B cell (primary cell): ENCODE data around the gene B4GALNT3.

Experiments used
- CTCF ChIP-seq: fragments of 200-600 bp; IDR thresholded peaks from one replicate; pipeline ENCODE4 v1.8.0; 2022; ENCODE audit warnings: antibody characterized with exemption, mild to moderate bottlenecking
- EZH2 ChIP-seq: IDR thresholded peaks from 2 replicates; pipeline ENCODE4 v1.6.1; 2012; ENCODE audit warnings: borderline replicate concordance, low read depth, mild to moderate bottlenecking, moderate library complexity, low read length; ENCODE audit not compliant: insufficient read depth, poor library complexity, severe bottlenecking

GRCh38 chr12:461425-461824, 1.7 kb downstream of the B4GALNT3 start:
- TF ChIP-seq CTCF (no peak), EZH2 (no peak)
